Esophagus squamous epithelium (tissue), 5 donors: ENCODE data around the gene DAAM1. TPM values are rescaled to one million over a fixed set of nuclear protein-coding genes. Genes with fewer than 3 reads are reported as not detected.

ENCODE experiments used
- DNase-seq: peaks from one replicate; lab custom pipeline; 2025; lab: John Stamatoyannopoulos, UW
- H3K27ac ChIP-seq, 4 donors: fragments of 200-600 bp; sonication (generic); one replicate each; pipeline ENCODE4 v1.5.1; 2016 to 2019; ENCODE audit warnings: mild to moderate bottlenecking in 1 of 4
- H3K27me3 ChIP-seq, 4 donors: fragments of 200-600 bp; sonication (generic); 1 replicate in 3 of 4; 2 replicates in 1 of 4; pipeline versions ENCODE4 v1.5.1 to v1.6.0; 2017 to 2021; ENCODE audit warnings: antibody characterized with exemption in 1 of 4
- H3K36me3 ChIP-seq, 3 donors: fragments of 200-600 bp; sonication (generic); one replicate each; pipeline ENCODE4 v1.5.1; 2016 to 2019
- H3K4me1 ChIP-seq, 3 donors: fragments of 200-600 bp; sonication (generic); one replicate each; pipeline ENCODE4 v1.5.1; 2017 to 2019
- H3K4me3 ChIP-seq, 4 donors: fragments of 200-600 bp; sonication (generic); 1 replicate in 3 of 4; 2 replicates in 1 of 4; pipeline ENCODE4 v1.5.1; 2016 to 2019; ENCODE audit warnings: mild to moderate bottlenecking in 2 of 4, moderate library complexity in 1 of 4
- H3K9me3 ChIP-seq, 3 donors: fragments of 200-600 bp; sonication (generic); one replicate each; pipeline ENCODE4 v1.5.1; 2016 to 2019
- CTCF ChIP-seq, 6 experiments: fragments of 450-650 bp in 4 of 6; fragments of 200-600 bp in 2 of 6; sonication (generic) in 2 of 6; IDR thresholded peaks; one replicate each; pipeline ENCODE4 v1.5.1; 2016 to 2019; ENCODE audit warnings: antibody characterized with exemption in 6 of 6, mild to moderate bottlenecking in 4 of 6, moderate library complexity in 4 of 6
- POLR2A ChIP-seq, 4 donors: fragments of 450-650 bp; IDR thresholded peaks; one replicate each; pipeline ENCODE4 v1.6.1; 2017; ENCODE audit warnings: antibody characterized with exemption in 4 of 4, mild to moderate bottlenecking in 4 of 4, moderate library complexity in 3 of 4
- WGBS, 2 donors: methylation state at CpG; one replicate each; pipeline ENCODE4 v1.1.5; 2018; 5-methylcytosine and 5-hydroxymethylcytosine counted together
- intact Hi-C: fragments of 100-400 bp; cut with DNase I; formaldehyde crosslinking; loops from one replicate; pipeline ENCODE4 v1.15.0; 2022
- total RNA-seq, 4 donors: library from RNA; depleted of rRNA; stranded (reverse); fragments of >200 nt; gene quantifications; one replicate each; pipeline ENCODE4 v1.1.0, GENCODE V29; 2016
- donor health status: DM: yes; HTN: yes; CAD: no.

Gene DAAM1
- total RNA-seq, 4 donors from 2014 or later: 47.2 to 91.7 (median 64.0) TPM

- intact Hi-C loops: no loop called here
- TF ChIP-seq POLR2A (IDR thresholded peaks at IDR 0.05) (no peak), CTCF (IDR thresholded peaks at IDR 0.05) (no peak)
- 20 to 27% methylated on average over 5 of the region's 5 CpGs for WGBS, 2 donors
- no peak for DNase-seq
- H3K4me1 ChIP-seq: peaks cover 12 to 60% (median 36%) of the 10 kb centered on the region in 3 donors
- H3K4me3 ChIP-seq: peak overlapping the region in 2 of 4 donors; percentile 10 to 21
- no peaks in the 10 kb centered on the region for H3K9me3 ChIP-seq
- peaks cover 0 to 35% (median 0%) of the 10 kb centered on the region in 3 donors for H3K36me3 ChIP-seq
- no peaks in the 10 kb centered on the region for H3K27me3 ChIP-seq
- H3K27ac ChIP-seq: peak overlapping the region; percentile 59 to 78 (median 76)
Observed at GRCh38 chr14:59363531-59364226, 175.2 kb downstream of the DAAM1 start.

GRCh38 chr14:59370158-59370742 lies 181.8 kb downstream of the DAAM1 start:
- Histone ChIP-seq H3K9me3 (no peaks in the 10 kb centered on the region), H3K27ac (no peak overlapping the region), H3K4me3 (no peak overlapping the region), H3K4me1 (no peaks in the 10 kb centered on the region), H3K36me3 (peaks cover 0 to 30% (median 0%) of the 10 kb centered on the region in 3 donors), H3K27me3 (no peaks in the 10 kb centered on the region)
- no peak for DNase-seq
- TF ChIP-seq POLR2A (IDR thresholded peaks at IDR 0.05) (no peak), CTCF (IDR thresholded peaks at IDR 0.05) (no peak)
- 78 to 81% methylated on average over 3 of the region's 3 CpGs for WGBS, 2 donors
- intact Hi-C loops: no loop called here

- no peak for DNase-seq
- H3K4me3 ChIP-seq: no peak overlapping the region
- 59 to 76% methylated on average over 2 of the region's 2 CpGs for WGBS, 2 donors
- H3K27me3 ChIP-seq: no peaks in the 10 kb centered on the region
- TF ChIP-seq POLR2A (IDR thresholded peaks at IDR 0.05) (no peak), CTCF (IDR thresholded peaks at IDR 0.05) (no peak)
- H3K27ac ChIP-seq: no peak overlapping the region
- H3K9me3 ChIP-seq: no peaks in the 10 kb centered on the region
- intact Hi-C loops: no loop called here
- H3K36me3 ChIP-seq: peaks cover 0 to 24% (median 0%) of the 10 kb centered on the region in 3 donors
- H3K4me1 ChIP-seq: no peaks in the 10 kb centered on the region
Observed at GRCh38 chr14:59371771-59372170, 183.3 kb downstream of the DAAM1 start.

DNA sequence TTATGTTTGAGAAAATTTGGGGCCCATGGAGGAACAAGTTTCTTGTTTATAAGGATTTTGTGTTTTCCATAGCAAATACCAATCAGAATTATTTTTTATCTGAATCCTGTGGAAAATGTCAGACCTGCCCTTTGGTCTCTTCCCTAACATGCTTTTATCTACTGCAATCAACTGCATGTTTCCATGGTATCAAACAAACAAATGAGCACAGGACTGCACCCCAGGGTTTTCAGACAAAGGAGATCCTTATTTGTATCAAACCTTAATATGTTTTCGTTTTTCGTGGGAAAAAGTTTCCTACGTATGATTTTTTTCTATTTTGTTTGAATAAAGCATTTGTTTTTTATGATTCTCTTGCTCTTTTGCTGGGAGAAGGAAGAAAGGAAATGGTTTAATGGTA lies 185.6 kb downstream of the DAAM1 start:
- intact Hi-C loops: no loop called here
- peak overlapping the region in 1 of 4 donors; percentile 8 for H3K27ac ChIP-seq
- H3K4me3 ChIP-seq: no peak overlapping the region
- peaks cover 0 to 2% (median 0%) of the 10 kb centered on the region in 3 donors for H3K36me3 ChIP-seq
- TF ChIP-seq POLR2A (IDR thresholded peaks at IDR 0.05): no peak
- TF ChIP-seq CTCF (IDR thresholded peaks at IDR 0.05): no peak
- no peaks in the 10 kb centered on the region for H3K27me3 ChIP-seq
- peaks cover 0 to 12% (median 11%) of the 10 kb centered on the region in 3 donors for H3K4me1 ChIP-seq
- no peaks in the 10 kb centered on the region for H3K9me3 ChIP-seq
- DNase-seq: no peak
- WGBS, 2 donors: 48 to 71% methylated on average over 3 of the region's 3 CpGs

- H3K4me3 ChIP-seq: no peak overlapping the region
- no peak for DNase-seq
- no peaks in the 10 kb centered on the region for H3K36me3 ChIP-seq
- intact Hi-C loops: no loop called here
- H3K27me3 ChIP-seq: no peaks in the 10 kb centered on the region
- peak overlapping the region in 3 of 4 donors; percentile 69 to 86 (median 74) for H3K27ac ChIP-seq
- peaks cover 0 to 12% (median 11%) of the 10 kb centered on the region in 3 donors for H3K4me1 ChIP-seq
- H3K9me3 ChIP-seq: no peaks in the 10 kb centered on the region
- 75 to 81% methylated on average over 3 of the region's 3 CpGs for WGBS, 2 donors
- TF ChIP-seq CTCF (IDR thresholded peaks at IDR 0.05) (no peak), POLR2A (IDR thresholded peaks at IDR 0.05) (no peak)
Observed at GRCh38 chr14:59376686-59377085, 188.2 kb downstream of the DAAM1 start.
